ENCODE measurements around the gene PPP2R5A. TPM values are rescaled to one million over a fixed set of nuclear protein-coding genes. Genes with fewer than 3 reads are reported as not detected.

Gene PPP2R5A
- total RNA-seq, 2 experiments from 2014 or later = 28.0 to 36.0 TPM

- CTCF ChIA-PET (ENCODE audit: unreplicated experiment) = interaction anchor here (0.5 to 2.5 kb wide), 4 partner anchors 9 to 296 kb away, joined by 3 to 9 read pairs (median 3); no protein-coding TSS in a partner anchor
- no peak overlapping the region for H2AFZ ChIP-seq (ENCODE audit: low read length)
- H3K27ac ChIP-seq (ENCODE audit: low read depth, low read length, poor library complexity, severe bottlenecking) = no peak overlapping the region
- no TSS peak for BruUV-seq (replicated peaks)
- H3K9me3 ChIP-seq (ENCODE audit: low read length) = 0 out of 2 replicates have a peak, but pooled peaks cover 4% of the 10 kb centered on the region
- no peaks in the 10 kb centered on the region for H4K20me1 ChIP-seq (ENCODE audit: insufficient read depth, low read length)
- DNase-seq (ENCODE audit: low spot score) = no peak
- peaks cover 89% of the 10 kb centered on the region for H3K36me3 ChIP-seq (ENCODE audit: insufficient read depth, low read length)
- no peak overlapping the region for H3K4me3 ChIP-seq (ENCODE audit: low read depth, low read length, poor library complexity, severe bottlenecking)
- H3K9me2 ChIP-seq (ENCODE audit: insufficient read depth, low read length) = no peaks in the 10 kb centered on the region
- H3K4me2 ChIP-seq (ENCODE audit: low read length) = no peak overlapping the region
- TF ChIP-seq, protein P1, sequence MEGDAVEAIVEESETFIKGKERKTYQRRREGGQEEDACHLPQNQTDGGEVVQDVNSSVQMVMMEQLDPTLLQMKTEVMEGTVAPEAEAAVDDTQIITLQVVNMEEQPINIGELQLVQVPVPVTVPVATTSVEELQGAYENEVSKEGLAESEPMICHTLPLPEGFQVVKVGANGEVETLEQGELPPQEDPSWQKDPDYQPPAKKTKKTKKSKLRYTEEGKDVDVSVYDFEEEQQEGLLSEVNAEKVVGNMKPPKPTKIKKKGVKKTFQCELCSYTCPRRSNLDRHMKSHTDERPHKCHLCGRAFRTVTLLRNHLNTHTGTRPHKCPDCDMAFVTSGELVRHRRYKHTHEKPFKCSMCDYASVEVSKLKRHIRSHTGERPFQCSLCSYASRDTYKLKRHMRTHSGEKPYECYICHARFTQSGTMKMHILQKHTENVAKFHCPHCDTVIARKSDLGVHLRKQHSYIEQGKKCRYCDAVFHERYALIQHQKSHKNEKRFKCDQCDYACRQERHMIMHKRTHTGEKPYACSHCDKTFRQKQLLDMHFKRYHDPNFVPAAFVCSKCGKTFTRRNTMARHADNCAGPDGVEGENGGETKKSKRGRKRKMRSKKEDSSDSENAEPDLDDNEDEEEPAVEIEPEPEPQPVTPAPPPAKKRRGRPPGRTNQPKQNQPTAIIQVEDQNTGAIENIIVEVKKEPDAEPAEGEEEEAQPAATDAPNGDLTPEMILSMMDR (conservative IDR thresholded peaks at IDR 0.05; ENCODE audit: low read length) = no peak
- no peak for TF ChIP-seq EZH2phosphoT487 (IDR thresholded peaks at IDR 0.05; ENCODE audit: borderline replicate concordance, low read depth, low read length)
- H3K79me2 ChIP-seq (ENCODE audit: insufficient read depth, low read depth, low read length) = no peaks in the 10 kb centered on the region
- intact Hi-C loops (cut with micrococcal nuclease; ENCODE audit: unreplicated experiment) = loop anchor here (2.0 kb wide), 1 partner anchor 296 kb away; no protein-coding TSS in a partner anchor
- H3K4me1 ChIP-seq (ENCODE audit: insufficient read depth, low read length, poor library complexity, severe bottlenecking) = no peaks in the 10 kb centered on the region
- POLR2A ChIA-PET = interaction anchor here (0.7 to 1.7 kb wide), 6 partner anchors 9 to 1773 kb away, joined by 3 to 4 read pairs (median 3); no protein-coding TSS in a partner anchor
Observed at GRCh38 chr1:212366901-212367300, 81.7 kb downstream of the PPP2R5A start.

DNA sequence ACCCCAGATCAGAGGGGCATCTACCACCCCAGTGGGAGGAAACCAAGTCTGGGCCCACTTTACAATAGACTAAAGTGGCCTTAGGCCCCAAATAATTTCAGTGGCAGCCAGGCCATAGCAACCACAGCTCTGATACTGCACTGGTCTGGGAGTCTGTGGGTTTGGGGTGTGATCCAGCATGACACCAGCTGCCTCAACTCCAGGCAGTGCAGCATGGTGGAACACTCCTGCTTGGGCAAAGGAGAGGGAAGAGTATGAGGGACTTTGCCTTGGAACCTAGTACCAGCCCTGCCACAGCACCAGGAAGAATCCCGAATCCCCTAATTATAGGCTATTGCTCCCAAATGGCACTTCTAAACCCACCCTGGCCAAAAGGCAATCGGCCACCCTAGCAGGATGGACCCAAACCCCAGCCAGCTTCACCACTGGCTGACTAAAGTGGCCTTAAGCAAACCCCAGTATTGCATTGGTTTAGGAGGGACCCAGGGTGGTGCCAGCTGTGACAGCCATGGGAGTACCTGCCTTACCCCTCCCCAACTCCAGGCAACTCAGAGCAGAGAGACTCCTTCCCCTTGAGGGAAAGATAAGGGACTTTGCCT is 82.4 kb downstream of the PPP2R5A start:
- TF ChIP-seq, protein P1 (conservative IDR thresholded peaks at IDR 0.05; ENCODE audit: low read length) = no peak
- no peak for TF ChIP-seq EZH2phosphoT487 (IDR thresholded peaks at IDR 0.05; ENCODE audit: borderline replicate concordance, low read depth, low read length)
- no peaks in the 10 kb centered on the region for H3K9me2 ChIP-seq (ENCODE audit: insufficient read depth, low read length)
- ChIA-PET CTCF (ENCODE audit: unreplicated experiment) (interaction anchor here (2.5 kb wide), 1 partner anchor 88 kb away, joined by 9 read pairs; no protein-coding TSS in a partner anchor), POLR2A (no interaction called here)
- intact Hi-C loops (cut with micrococcal nuclease; ENCODE audit: unreplicated experiment) = loop anchor here (2.0 kb wide), 3 partner anchors 89 to 687 kb away; no protein-coding TSS in a partner anchor
- peaks cover 89% of the 10 kb centered on the region for H3K36me3 ChIP-seq (ENCODE audit: insufficient read depth, low read length)
- no peaks in the 10 kb centered on the region for H4K20me1 ChIP-seq (ENCODE audit: insufficient read depth, low read length)
- peaks cover 8% of the 10 kb centered on the region; the same call in 1 of the 2 replicates for H3K9me3 ChIP-seq (ENCODE audit: low read length)
- DNase-seq (ENCODE audit: low spot score) = no peak
- no peaks in the 10 kb centered on the region for H3K79me2 ChIP-seq (ENCODE audit: insufficient read depth, low read depth, low read length)
- BruUV-seq (replicated peaks) = no TSS peak
- H3K4me1 ChIP-seq (ENCODE audit: insufficient read depth, low read length, poor library complexity, severe bottlenecking) = no peaks in the 10 kb centered on the region
- H3K4me2 ChIP-seq (ENCODE audit: low read length) = no peak overlapping the region
- H3K27ac ChIP-seq (ENCODE audit: low read depth, low read length, poor library complexity, severe bottlenecking) = no peak overlapping the region
- H2AFZ ChIP-seq (ENCODE audit: low read length) = no peak overlapping the region
- H3K4me3 ChIP-seq (ENCODE audit: low read depth, low read length, poor library complexity, severe bottlenecking) = no peak overlapping the region

DNA sequence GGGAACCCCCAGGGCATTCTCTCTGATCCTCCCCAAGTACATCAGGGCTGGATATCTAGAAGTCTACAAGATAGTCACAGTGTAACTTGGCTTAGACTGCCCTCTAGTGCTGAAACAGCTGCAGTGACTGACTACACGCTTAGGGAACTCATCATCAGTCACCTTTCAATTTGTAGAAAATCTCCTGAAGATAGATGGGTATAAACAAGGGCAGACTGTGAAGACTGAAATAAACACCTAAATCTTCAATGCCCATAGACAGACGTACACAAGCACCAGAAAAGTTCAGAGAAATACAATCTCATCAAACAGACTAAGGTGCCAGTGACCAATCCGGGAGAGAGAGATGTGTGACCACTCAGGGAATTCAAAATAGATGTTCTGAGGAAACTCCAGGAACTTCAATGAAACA is 82.9 kb downstream of the PPP2R5A start:
- Histone ChIP-seq H3K4me3 (ENCODE audit: low read depth, low read length, poor library complexity, severe bottlenecking) (no peak overlapping the region), H3K27ac (ENCODE audit: low read depth, low read length, poor library complexity, severe bottlenecking) (no peak overlapping the region), H3K4me1 (ENCODE audit: insufficient read depth, low read length, poor library complexity, severe bottlenecking) (no peaks in the 10 kb centered on the region), H3K9me3 (ENCODE audit: low read length) (peaks cover 13% of the 10 kb centered on the region; the same call in 1 of the 2 replicates), H2AFZ (ENCODE audit: low read length) (no peak overlapping the region), H3K79me2 (ENCODE audit: insufficient read depth, low read depth, low read length) (no peaks in the 10 kb centered on the region), H3K36me3 (ENCODE audit: insufficient read depth, low read length) (peaks cover 91% of the 10 kb centered on the region), H3K4me2 (ENCODE audit: low read length) (no peak overlapping the region), H3K9me2 (ENCODE audit: insufficient read depth, low read length) (no peaks in the 10 kb centered on the region), H4K20me1 (ENCODE audit: insufficient read depth, low read length) (no peaks in the 10 kb centered on the region)
- peak; percentile 76 for DNase-seq (ENCODE audit: low spot score)
- intact Hi-C loops (cut with micrococcal nuclease; ENCODE audit: unreplicated experiment) = loop anchor here (2.0 kb wide), 2 partner anchors 89 to 687 kb away; no protein-coding TSS in a partner anchor
- TF ChIP-seq, protein P1 (conservative IDR thresholded peaks at IDR 0.05; ENCODE audit: low read length) = peak; percentile 94
- TF ChIP-seq EZH2phosphoT487 (IDR thresholded peaks at IDR 0.05; ENCODE audit: borderline replicate concordance, low read depth, low read length) = no peak
- no TSS peak for BruUV-seq (replicated peaks)
- ChIA-PET CTCF (ENCODE audit: unreplicated experiment) (interaction anchor here (1.3 kb wide), 1 partner anchor 297 kb away, joined by 4 read pairs; no protein-coding TSS in a partner anchor), POLR2A (no interaction called here)
